ENCODE data around the gene LANCL1.

LANCL1 gene

DNA sequence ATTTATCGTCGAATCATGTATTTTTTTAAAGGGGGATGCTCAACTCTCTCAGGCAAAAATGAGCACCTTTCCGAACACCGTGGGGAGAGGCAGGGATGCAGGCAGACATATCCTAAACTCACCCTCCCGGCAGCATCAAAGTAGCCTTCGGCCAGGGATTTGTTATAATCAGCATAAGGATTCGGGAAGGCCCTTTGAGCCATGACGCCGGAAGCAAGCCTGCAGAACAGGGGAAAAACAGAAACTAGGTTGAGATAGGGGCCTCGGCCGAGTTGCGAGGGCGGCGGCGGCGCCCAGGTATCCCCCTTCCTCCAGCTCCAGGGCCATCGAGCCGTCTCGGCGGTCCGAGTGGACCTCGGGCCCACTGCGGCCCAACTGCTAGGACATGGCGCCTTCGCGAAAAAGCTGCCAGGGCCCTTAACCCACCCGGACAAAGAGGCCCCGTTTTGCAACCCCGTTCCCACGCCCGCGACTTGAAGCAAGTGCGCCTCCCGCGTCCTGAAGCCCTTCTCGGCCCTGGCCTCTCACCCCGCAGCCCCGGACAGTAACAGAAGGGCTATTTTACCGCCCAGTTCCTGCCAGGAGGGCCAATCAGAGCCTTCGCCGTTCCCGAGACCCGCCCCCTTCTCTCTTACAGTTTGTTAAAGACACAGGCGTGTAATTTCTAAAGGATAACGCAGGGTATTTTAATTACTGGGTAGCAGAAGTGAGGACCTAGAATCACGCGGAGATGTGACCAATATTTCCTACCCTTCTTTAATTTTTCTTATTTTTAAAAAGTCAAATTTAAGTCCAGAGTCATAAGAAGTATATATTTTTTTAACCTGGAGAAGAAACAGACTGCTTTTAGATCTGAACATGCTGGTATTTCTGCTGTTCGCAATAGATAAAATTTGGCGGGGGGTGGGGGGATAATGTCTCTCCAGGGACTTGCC lies at the start of gene LANCL1:
TSS of gene LANCL1 (minus strand) at position 566 of the 935 bp plus-strand sequence. CDS start at position 203, 363 bp downstream.
- peak; percentile 88 for DNase-seq

DNA sequence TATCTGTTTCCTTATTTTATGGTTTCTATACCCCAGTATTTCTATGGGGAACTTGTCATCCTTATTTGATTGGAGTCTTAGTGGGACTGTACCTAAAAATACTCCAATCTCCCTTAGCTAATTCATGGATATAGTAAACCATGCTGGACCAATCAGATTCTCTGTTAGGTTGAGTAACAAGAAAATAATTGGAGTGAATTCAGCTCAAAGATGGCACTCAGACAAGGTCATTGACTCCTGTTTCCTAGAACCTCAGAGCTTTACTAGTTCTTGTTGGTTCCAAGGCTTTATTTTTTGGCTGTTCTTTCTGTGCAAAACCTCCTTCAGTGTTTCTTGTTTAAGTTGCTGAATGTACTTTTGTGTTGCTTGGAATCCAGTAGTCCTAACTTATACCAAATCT lies 48.0 kb upstream of the LANCL1 start:
- no peak for DNase-seq

DNA sequence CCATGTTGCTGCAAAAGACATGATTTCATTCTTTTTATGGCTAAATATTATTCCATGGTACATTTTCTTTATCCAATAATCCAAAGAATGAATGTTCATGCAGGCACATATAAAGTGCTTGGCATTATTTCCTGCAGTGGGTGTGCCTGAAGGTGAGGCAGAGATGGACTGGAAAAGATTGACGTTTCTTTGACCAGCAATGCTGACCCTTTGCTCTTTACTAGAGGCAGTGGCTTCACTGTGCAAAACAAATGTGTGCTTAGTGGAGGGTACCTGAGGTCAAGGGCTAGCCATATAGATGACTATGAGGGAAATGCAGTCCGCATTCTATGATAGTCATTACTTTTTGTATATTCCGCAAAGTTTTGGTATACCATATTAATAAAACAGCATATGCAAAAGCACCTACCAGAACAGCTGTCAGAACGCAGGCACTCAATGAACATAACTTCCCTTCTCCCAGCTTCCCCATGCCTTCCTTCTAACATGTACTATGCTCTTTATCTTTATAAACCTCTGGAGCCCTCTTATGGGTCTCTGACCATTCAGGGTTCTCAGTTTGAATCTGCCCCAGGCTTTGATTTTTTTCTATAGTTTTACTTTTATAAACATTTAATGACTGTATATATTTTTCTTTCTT lies 47.2 kb upstream of the LANCL1 start:
- no peak for DNase-seq

DNA sequence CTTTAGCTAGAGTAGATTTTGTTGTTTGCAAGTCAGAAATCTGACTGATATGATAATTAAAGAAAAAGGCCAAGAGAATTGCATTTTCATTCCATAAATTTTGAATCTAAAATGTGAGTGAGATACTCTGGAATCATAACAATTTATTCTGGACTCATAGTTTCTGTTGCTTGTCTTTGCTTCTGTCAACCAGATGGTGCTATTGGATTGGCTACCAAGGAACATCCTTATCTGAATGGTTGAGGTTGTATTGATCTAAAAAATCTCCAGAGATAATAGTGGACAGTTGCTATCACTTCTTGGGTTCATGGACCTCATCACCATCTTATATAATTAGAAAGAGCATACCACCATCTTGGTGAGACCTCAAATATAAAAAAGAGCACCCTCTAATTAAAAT lies 45.8 kb upstream of the LANCL1 start:
- no peak for DNase-seq

GRCh38 chr2:210519594-210519993 lies 43.0 kb upstream of the LANCL1 start:
- no peak for DNase-seq

GRCh38 chr2:210517264-210517663 lies 40.7 kb upstream of the LANCL1 start:
- no peak for DNase-seq

GRCh38 chr2:210515911-210516310 lies 39.4 kb upstream of the LANCL1 start:
- no peak for DNase-seq

DNA sequence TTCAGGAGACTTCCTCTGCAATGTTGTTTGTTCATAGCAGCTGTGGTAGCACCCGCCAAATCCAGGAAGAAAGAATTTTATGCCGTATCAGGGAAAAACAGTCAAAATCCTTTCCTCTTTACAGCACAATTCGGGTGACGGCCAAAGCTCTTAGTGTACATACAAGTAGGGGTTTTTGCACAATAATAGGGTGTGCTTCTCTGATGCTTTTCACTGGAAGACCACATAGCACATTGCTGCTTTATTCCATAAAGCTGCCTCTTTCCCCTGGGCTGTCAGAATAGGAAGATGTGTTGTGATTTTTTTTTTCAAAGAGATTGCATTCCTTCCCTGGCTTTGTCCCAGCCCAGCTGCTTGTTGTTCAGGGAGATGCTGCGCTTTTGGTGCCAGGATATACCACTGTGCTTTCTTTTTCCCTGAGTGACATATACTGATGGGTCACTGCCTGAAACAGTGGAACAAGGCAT lies 27.2 kb upstream of the LANCL1 start:
- no peak for DNase-seq

DNA sequence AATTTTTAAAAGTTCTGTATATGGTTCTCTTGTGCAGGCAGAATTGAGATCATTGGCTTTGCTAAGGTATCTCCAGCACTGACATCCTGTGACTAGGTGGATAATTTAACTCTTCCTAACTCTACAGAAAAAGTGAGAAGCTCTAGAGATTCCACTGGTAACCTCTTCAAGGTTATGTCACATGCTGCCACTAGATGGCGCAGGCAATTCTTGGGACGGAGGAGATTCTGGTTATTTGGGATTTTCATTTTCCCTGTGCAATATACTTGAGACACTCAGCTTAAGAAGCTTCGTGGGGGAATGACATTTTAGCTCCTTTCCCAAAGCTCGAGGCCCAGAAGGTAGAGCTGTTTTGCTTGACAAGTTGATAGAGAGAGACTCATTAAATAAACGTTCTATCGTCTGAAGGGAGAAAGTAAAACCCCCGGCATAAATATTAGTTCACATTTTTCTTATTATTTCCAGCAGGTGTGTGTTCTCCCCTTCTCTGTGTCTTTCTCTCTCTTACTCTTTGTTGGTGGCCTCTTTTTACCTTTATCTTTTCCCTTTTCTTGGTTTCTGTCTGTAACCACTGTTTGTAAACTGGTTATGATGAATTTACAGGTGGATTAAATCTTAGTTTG lies 26.6 kb upstream of the LANCL1 start:
- DNase-seq: peak; percentile 41

DNA sequence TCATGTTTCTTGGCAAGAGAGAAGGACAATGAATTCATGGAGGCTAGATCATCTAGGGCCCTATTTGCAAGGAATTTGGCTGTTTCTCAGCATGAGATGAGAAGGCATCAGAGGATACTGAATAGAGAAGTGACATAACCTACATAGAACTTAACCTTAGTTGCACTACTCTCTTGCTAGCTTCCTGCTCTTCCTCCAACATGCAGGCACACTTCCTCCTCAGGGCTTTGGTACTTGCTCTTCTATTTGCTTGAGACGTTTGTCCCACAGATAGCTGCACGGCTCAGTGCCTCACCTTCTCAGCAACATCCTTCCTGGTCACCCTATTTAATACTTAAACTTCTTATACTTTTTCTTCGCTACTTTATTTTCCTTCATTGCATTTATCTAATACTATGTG lies 20.0 kb upstream of the LANCL1 start:
- DNase-seq: no peak

- no peak for DNase-seq
Observed at GRCh38 chr2:210493528-210493927, 17.0 kb upstream of the LANCL1 start.

GRCh38 chr2:210481601-210482175 lies 5.1 kb upstream of the LANCL1 start:
- DNase-seq: no peak

GRCh38 chr2:210480764-210481163 lies 4.2 kb upstream of the LANCL1 start:
- no peak for DNase-seq

DNA sequence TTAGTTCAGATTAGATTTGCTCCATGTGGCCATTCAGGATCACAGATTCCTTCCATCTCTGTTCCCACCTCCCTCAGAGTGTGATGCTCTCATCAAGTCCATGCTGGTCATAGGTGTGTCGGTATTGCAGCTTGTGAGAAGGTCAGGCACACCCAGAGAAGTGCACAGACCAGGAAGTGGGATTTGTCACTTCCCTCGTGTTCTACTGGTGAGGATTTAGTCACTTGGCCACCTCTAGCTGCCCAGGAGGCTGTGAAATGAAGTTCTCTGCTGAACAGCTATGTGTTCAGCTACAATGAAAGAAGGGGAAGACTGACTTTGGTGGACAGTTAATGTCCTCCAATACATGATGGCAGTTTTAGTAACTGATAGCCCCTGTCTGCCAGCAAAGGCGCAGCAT lies 3.5 kb upstream of the LANCL1 start:
- no peak for DNase-seq

DNA sequence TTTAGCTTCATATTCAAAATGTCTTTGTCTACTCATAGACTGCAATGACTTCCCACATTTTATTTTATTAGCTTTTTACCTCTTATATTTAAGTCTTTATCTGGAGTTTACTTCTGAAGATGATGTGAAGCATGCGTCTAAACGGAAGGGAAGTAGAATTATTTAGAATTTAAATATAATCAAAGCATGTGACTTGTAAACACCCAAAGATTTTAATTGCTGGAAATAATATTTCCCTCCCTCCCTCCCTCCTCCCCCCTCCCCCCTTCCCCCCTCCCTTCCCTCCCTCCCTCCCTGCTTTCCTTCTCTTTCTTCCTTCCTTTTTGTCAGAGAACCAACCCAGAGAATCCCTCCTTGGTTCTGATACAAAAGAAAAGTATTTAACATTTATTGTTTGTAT lies 2.1 kb upstream of the LANCL1 start:
- no peak for DNase-seq

DNA sequence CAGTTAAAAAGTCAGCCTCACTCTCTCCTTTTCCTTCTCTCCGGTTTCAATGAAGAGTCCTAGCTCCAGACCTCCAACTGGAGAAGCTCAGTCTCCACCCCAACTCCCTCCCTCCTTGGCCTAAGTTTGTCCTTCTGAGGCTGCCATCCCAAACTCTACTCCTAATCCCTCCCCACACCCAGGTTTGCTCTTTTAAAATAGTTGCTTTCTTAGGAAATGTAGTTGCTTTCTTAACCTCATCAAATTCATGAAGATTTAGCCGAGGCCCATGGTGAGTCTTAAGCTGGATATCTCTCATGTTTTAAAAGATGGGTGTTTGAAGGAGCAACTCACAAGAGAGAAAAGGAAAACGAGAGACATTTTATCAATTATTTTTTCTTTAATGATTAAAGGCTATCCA lies 937 bp upstream of the LANCL1 start:
- DNase-seq: no peak

DNA sequence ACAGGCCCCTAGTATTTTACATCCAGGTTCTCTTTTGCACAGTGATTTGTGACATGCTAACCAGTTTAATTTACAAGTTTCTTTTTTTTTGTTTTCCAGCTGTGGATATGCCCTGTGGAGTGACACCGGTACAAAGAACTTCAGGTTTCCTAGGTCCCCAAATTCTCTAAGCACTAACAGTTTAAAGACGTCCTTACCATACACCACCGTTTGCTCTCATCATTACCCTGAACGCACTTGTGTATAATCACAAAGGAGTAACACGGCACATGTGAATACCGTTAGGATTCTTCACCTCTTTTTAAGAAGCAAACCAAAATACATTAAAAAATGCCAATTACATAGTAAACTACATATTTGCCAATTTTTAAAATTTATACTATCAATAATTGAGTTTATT lies 853 bp downstream of the LANCL1 start:
- no peak for DNase-seq

DNA sequence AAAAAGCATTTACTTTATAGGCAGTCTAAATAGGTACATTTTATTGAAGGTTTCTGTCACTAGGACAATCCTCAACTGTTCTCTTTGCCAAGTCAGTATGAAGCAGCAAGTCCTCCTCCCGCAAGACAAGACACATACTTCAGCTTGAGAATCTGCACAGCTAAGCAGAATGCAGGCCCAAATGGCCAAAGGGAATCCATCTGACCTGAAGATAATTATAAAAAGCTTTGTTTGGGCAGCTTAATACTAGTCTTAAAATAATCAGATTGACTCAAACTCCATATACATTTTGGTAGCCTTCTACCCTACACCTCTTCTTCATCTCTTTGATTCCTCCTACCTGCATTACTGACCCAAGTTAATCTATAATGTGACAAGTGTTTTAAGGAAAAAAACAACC lies 1.8 kb downstream of the LANCL1 start:
- DNase-seq: no peak

DNA sequence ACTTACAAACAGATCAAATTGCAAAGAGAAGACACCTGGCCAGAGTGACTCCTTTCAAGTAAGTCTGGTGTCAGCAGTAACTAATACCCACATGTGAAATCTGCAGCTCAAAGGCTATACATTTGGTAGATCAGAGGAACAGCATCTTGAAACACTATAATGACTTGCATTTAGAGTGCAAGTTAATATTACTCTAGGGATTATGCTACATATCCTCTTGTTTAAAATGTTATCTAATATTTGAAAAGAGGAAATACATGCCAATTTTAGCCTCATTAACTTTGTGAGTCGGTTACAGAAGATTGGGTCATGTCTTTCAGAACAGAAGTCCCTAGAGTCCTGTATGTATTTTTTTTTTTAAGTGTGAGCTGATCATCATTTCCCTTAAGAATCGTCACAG lies 15.2 kb downstream of the LANCL1 start:
- DNase-seq: peak; percentile 10

GRCh38 chr2:210460322-210461227 lies 16.0 kb downstream of the LANCL1 start:
- DNase-seq: peak; percentile 0

- DNase-seq: no peak
Observed at GRCh38 chr2:210459880-210460279, 16.7 kb downstream of the LANCL1 start.

DNA sequence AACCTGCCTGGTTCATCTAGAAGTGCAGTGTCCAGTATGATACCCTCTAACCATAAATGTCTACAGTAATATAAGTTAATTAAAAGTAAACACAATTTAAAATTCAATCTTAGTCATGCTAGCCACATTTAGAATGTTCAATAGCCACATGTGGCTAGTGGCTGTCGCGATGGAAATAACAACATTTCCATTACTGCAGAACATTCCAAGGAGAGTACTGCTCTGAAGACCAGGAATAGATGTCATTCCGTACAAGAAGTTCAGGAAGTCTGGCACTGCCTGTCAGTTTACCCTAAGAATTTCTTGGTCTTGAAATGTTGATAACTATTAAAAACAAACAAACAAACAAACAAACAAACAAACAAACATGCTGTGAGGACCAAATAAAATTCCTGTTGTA lies 17.2 kb downstream of the LANCL1 start:
- no peak for DNase-seq
